Smooth muscle cell (in vitro differentiated cells): ENCODE results near the gene ZNF780B. TPM values are rescaled to one million over a fixed set of nuclear protein-coding genes. Genes with fewer than 3 reads are reported as not detected.

ENCODE experiments used
- DNase-seq: peaks from one replicate; lab custom pipeline; 2025; ENCODE audit not compliant: unreplicated experiment; lab: John Stamatoyannopoulos, UW
- H2AFZ ChIP-seq: fragments of 200-600 bp; sonication (generic); 2 replicates; pipeline ENCODE4 v1.6.0; 2016; ENCODE audit warnings: antibody characterized with exemption, low read depth, mild to moderate bottlenecking
- H3F3A ChIP-seq: fragments of 200-600 bp; sonication (generic); 2 replicates; pipeline ENCODE4 v1.6.0; 2017; ENCODE audit warnings: antibody characterized with exemption, low read depth
- H3K27ac ChIP-seq: fragments of 200-600 bp; sonication (generic); 2 replicates; pipeline ENCODE4 v1.5.1; 2016; ENCODE audit warnings: low read depth, mild to moderate bottlenecking
- H3K27me3 ChIP-seq: fragments of 200-600 bp; sonication (generic); 2 replicates; pipeline ENCODE4 v1.6.1; 2016; ENCODE audit warnings: low read depth, mild to moderate bottlenecking
- H3K36me3 ChIP-seq: fragments of 200-600 bp; sonication (generic); 2 replicates; pipeline ENCODE4 v1.5.1; 2016; ENCODE audit warnings: low read depth
- H3K4me1 ChIP-seq: fragments of 200-600 bp; sonication (generic); 2 replicates; pipeline ENCODE4 v1.5.1; 2016; ENCODE audit warnings: low read depth
- H3K4me2 ChIP-seq: fragments of 200-600 bp; sonication (generic); 2 replicates; pipeline ENCODE4 v1.6.0; 2016; ENCODE audit warnings: mild to moderate bottlenecking
- H3K4me3 ChIP-seq: fragments of 200-600 bp; sonication (generic); 2 replicates; pipeline ENCODE4 v1.5.1; 2016; ENCODE audit warnings: mild to moderate bottlenecking
- H3K79me2 ChIP-seq: fragments of 200-600 bp; sonication (generic); 2 replicates; pipeline ENCODE4 v1.6.0; 2016; ENCODE audit warnings: low read depth, mild to moderate bottlenecking
- H3K9ac ChIP-seq: fragments of 200-600 bp; sonication (generic); 2 replicates; pipeline ENCODE4 v1.6.0; 2016; ENCODE audit warnings: low read depth
- H3K9me3 ChIP-seq: fragments of 200-600 bp; sonication (generic); replicated peaks from 2 replicates; pipeline ENCODE4 v1.5.1; 2016; ENCODE audit warnings: low read depth
- H4K20me1 ChIP-seq: fragments of 200-600 bp; sonication (generic); 2 replicates; pipeline ENCODE4 v1.6.0; 2016; ENCODE audit warnings: low read depth
- CTCF ChIP-seq: fragments of 200-600 bp; sonication (generic); IDR thresholded peaks from 2 replicates; pipeline ENCODE4 v1.5.1; 2017; ENCODE audit warnings: borderline replicate concordance, mild to moderate bottlenecking, antibody characterized with exemption; ENCODE audit not compliant: insufficient read depth, poor library complexity, severe bottlenecking
- WGBS: methylation state at CpG from one replicate; pipeline ENCODE4 v1.1.7; 2016; ENCODE audit warnings: low lambda C conversion rate; 5-methylcytosine and 5-hydroxymethylcytosine counted together
- polyA plus RNA-seq: library from polyadenylated mRNA; unstranded; fragments of >200 nt; fragmentation: Nextera tagmentation; extraction: Ambion mirVana; gene quantifications from 2 replicates; pipeline ENCODE4 v1.2.1, GENCODE V29; 2016
- total RNA-seq: library from RNA; depleted of rRNA; stranded (reverse); fragments of >200 nt; gene quantifications from 2 replicates; pipeline ENCODE4 v1.2.3, GENCODE V29; 2014

Gene ZNF780B
- total and polyA plus RNA-seq, 2 experiments from 2014 or later: 1.4 to 12.9 TPM

GRCh38 chr19:40009674-40010073 is 46.4 kb downstream of the ZNF780B start:
- no peak overlapping the region for H3K27ac ChIP-seq
- no peak overlapping the region for H3K9ac ChIP-seq
- H3F3A ChIP-seq: no peaks in the 10 kb centered on the region
- no peak overlapping the region for H3K4me2 ChIP-seq
- H4K20me1 ChIP-seq: no peaks in the 10 kb centered on the region
- no peaks in the 10 kb centered on the region for H3K79me2 ChIP-seq
- no peak overlapping the region for H3K4me3 ChIP-seq
- TF ChIP-seq CTCF: no peak
- H2AFZ ChIP-seq: no peak overlapping the region
- H3K36me3 ChIP-seq: peaks cover 45% of the 10 kb centered on the region
- DNase-seq: no peak
- no peaks in the 10 kb centered on the region for H3K27me3 ChIP-seq
- peaks cover 24% of the 10 kb centered on the region for H3K9me3 ChIP-seq
- H3K4me1 ChIP-seq: no peaks in the 10 kb centered on the region

GRCh38 chr19:40006273-40006691 is 49.7 kb downstream of the ZNF780B start:
- 67% methylated on average over 1 of the region's 1 CpG for WGBS
- Histone ChIP-seq H3K27me3 (no peaks in the 10 kb centered on the region), H3K9ac (no peak overlapping the region), H3K4me3 (no peak overlapping the region), H3K9me3 (peaks cover 7% of the 10 kb centered on the region), H3F3A (no peaks in the 10 kb centered on the region), H3K27ac (no peak overlapping the region), H4K20me1 (no peaks in the 10 kb centered on the region), H3K4me2 (no peak overlapping the region), H2AFZ (no peak overlapping the region), H3K4me1 (no peaks in the 10 kb centered on the region), H3K79me2 (no peaks in the 10 kb centered on the region), H3K36me3 (peaks cover 21% of the 10 kb centered on the region)
- TF ChIP-seq CTCF: no peak
- no peak for DNase-seq

GRCh38 chr19:40005691-40006272 is 50.2 kb downstream of the ZNF780B start:
- DNase-seq: no peak
- H3K79me2 ChIP-seq: no peaks in the 10 kb centered on the region
- no peak for TF ChIP-seq CTCF
- H3K4me1 ChIP-seq: no peaks in the 10 kb centered on the region
- no peak overlapping the region for H3K4me2 ChIP-seq
- H3K9me3 ChIP-seq: peaks cover 7% of the 10 kb centered on the region
- no peak overlapping the region for H2AFZ ChIP-seq
- H3F3A ChIP-seq: no peaks in the 10 kb centered on the region
- H3K36me3 ChIP-seq: peaks cover 21% of the 10 kb centered on the region
- H3K27me3 ChIP-seq: no peaks in the 10 kb centered on the region
- no peak overlapping the region for H3K9ac ChIP-seq
- H3K4me3 ChIP-seq: no peak overlapping the region
- 96% methylated on average over 4 of the region's 4 CpGs for WGBS
- H3K27ac ChIP-seq: no peak overlapping the region
- no peaks in the 10 kb centered on the region for H4K20me1 ChIP-seq

GRCh38 chr19:39998501-39998900 is 57.5 kb downstream of the ZNF780B start:
- 97% methylated on average over 4 of the region's 4 CpGs for WGBS
- Histone ChIP-seq H2AFZ (no peak overlapping the region), H3K27me3 (no peaks in the 10 kb centered on the region), H3K79me2 (peaks cover 19% of the 10 kb centered on the region), H4K20me1 (no peaks in the 10 kb centered on the region), H3K4me2 (no peak overlapping the region), H3K9me3 (no peaks in the 10 kb centered on the region), H3K9ac (no peak overlapping the region), H3K4me3 (no peak overlapping the region), H3K27ac (no peak overlapping the region), H3F3A (no peaks in the 10 kb centered on the region), H3K36me3 (no peaks in the 10 kb centered on the region), H3K4me1 (peaks cover 9% of the 10 kb centered on the region)
- DNase-seq: no peak
- no peak for TF ChIP-seq CTCF
